ENCODE measurements around the gene FAM110A. TPM values are rescaled to one million over a fixed set of nuclear protein-coding genes. Genes with fewer than 3 reads are reported as not detected.
"Not testable (repeated sequence)": the region's sequence is repeated elsewhere in the genome, so short reads cannot be mapped to it uniquely, and the experiment has no call there.

The FAM110A gene
- total RNA-seq, 2 donors from 2014 or later = 12.0 to 25.7 TPM

DNA sequence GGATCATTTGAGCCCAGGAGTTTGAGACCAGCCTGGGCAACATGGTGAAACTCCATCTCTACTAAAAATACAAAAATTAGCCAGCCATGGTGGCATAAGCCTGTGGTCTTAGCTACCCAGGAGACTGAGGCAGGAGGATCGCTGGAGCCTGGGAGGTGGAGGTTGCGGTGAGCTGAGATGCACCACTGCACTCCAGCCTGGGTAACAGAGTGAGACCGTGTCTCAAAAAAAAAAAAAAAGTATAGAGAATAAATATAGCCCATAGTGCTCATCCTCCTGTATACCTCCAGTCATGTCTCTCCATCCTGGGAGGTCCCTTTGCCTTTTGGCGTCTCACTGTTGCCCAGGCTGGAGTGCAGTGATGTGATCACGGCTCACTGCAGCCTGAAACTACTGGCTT lies 58.9 kb downstream of the FAM110A start:
- not testable (repeated sequence) for H3K27ac Mint-ChIP-seq, H3K9me3 Mint-ChIP-seq

More for the DNA sequence above, 58.9 kb downstream of the FAM110A start:
- H3K36me3 Mint-ChIP-seq; DNase-seq (ENCODE audit: low spot score in 2 of 2); ATAC-seq: not testable (repeated sequence)

Other genes starting within 250 kb of the FAM110A start
- gene TCF15, start 223.4 kb upstream of the FAM110A start, total RNA-seq = under 1 TPM in 1 of 2 donors, not detected in 1; 0.41 TPM
- 10 to 100 TPM in 1 of 2 donors, 1 to 10 TPM in 1; 8.7 to 12.7 TPM for gene SRXN1, start 180.5 kb upstream of the FAM110A start, total RNA-seq
- gene SCRT2, start 157.9 kb upstream of the FAM110A start, total RNA-seq = not detected
- gene SLC52A3, start 65.2 kb upstream of the FAM110A start, total RNA-seq = not detected
- under 1 TPM in 1 of 2 donors, not detected in 1; 0.06 TPM for gene ANGPT4, start 82.6 kb downstream of the FAM110A start, total RNA-seq
- not detected for gene RSPO4, start 168.6 kb downstream of the FAM110A start, total RNA-seq